NCI-H510A (cell line): Measurements from ENCODE around the gene MPIG6B.

Experiments
- DNase-seq: peaks from one replicate; lab custom pipeline; 2025; lab: John Stamatoyannopoulos, UW

The MPIG6B gene

DNA sequence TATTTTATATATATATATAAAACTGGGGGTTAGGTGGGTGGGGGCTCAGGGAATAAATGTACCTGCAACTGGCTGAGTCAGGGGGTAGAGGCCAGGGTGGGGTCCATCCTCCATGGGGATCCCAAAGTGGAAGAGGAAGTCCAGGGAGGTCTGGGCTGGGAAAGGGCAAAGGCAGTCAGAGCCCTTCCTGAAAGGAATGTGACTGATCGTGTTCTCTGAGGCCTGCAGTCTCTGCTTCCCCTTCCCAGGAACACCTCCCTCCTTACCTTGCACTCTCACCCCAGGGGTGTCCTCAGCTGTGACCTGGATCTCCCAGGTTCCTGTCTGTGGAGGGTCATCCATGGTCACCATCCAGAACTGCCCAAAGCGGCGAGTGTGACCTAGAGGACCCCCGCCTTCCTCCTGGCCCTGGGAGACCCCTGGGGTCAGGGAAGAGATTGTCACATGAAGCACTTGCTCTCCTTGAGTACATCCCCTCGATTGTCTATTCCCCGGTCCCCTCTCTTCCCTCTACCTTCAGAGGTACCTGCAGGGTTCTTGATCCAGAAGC, 44.0 kb downstream of the MPIG6B start:
- no peak for DNase-seq

- no peak for DNase-seq
Observed at GRCh38 chr6:31768363-31769257, 45.4 kb downstream of the MPIG6B start.

DNA sequence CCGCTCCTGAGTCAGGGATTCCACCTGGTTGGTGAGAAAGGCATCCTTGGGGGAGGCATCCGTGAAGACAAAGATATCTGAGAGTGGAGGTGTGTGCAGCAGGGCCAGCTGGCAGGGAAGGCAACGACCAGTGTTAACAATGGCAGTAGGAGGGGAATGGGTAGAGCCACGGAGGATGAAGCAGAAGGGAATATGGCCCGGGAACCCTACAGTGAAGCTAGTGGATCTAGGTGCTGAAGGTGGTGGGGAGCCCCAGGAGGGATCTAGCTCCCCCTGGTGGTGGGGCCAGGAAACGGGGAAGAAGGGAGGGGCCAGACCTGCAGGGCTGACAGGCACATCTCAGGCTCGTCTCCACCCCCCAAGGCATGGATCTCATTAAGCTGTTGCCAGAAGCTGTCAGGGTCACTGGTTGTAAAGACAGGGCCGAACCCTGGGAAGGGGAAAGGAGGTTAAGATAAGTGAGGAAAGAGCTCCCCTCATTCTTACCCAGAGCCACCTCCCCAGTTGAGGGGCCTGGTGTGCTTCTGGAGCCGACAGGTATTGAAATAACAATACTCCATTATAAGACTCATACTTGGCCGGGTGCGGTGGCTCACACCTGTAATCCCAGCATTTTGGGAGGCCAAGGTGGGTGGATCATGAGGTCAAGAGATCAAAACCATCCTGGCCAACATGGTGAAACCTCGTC, 46.7 kb downstream of the MPIG6B start:
- peak; percentile 33 for DNase-seq

- no peak for DNase-seq
Observed at GRCh38 chr6:31770860-31771259, 47.7 kb downstream of the MPIG6B start.

DNA sequence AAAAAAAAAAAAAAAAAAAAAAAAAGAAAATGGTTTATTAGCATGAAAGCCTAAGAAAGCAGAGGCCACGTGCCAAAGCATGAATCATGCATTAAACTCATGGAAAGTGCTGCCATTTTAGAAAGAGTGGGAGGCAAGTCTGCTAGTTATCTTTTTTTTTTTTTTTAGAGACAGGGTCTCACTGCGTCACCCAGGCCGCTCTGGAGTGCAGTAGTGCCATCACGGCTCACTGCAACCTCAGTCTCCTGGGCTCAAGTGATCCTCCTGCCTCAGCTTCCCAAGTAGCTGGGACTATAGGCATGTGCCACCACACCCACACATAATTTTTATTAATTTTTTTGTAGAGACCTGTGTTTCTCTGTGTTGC, 48.8 kb downstream of the MPIG6B start:
- no peak for DNase-seq

DNA sequence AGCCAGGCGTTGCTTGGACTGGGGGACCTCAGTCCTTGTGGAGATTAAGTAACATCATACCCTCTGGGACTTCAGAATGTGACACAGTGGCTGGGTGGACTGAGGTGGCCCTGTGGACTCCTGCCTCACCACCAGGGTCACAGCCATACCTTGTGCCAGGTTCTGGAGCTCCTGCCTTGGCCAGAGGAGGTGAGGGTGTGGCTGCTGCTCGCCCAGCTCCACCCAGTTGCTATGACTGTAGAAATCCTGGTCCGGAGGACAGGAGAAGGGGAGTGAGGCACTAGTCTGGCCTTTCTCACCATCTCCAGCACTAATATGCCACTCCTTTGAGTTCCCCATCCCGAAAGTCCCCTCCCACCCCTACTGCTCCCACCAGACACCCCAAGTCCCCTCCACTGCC, 52.0 kb downstream of the MPIG6B start:
- no peak for DNase-seq

DNA sequence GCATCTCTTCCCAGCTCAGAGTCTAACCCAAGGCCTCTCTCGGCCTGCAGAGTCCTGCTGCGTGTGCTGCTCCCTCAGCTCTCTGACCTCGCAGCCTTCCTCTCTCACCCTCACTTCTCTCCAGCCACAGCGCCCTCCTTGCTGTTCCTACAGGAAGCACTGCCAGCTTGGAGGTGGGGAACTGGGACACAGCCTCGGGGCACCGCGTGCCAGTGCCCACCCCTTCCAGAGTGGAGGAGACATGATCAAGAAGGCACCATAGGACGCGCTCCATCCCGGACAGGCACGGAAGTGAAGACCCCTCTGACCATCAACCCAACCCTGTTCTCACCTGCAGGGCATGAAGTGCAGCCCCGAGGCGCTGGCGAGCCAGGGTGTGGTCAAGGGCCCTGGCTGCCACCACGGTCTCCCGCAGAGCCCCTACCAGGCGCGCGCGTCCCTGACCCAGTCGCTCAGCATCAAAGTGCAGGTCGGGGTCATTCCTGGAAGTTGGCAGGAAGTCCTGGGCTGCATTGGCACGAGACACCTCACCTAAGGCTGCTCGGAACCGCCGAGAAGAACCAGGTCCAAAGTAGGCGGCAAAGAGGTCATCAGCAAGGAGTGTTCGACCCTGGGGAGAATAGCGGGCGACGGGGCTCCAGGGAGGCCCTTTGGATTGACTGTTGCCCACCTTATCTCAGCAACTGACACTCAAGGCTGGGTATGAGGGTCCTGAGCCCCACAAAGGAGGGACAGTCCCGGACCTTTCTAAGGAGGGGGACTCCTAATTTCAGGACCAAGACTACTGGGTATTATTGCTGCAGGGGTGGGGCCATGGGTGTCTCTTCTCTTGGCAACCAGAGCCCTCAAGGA, 52.7 kb downstream of the MPIG6B start:
- no peak for DNase-seq
